HEK293T (cell line): ENCODE measurements around the gene SLMAP.

Experiments
- CTCF ChIA-PET: fragments of 350-600 bp; formaldehyde crosslinking; extraction: SDS; loops from one replicate; lab custom pipeline; 2021; ENCODE audit warnings: antibody characterized with exemption, inconsistent platforms; lab: Yijun Ruan, JAX
- POLR2A ChIA-PET: fragments of 350-600 bp; formaldehyde crosslinking; extraction: SDS; loops from one replicate; lab custom pipeline; 2020; ENCODE audit warnings: antibody characterized with exemption, inconsistent platforms; lab: Yijun Ruan, JAX
- DNase-seq: peaks from one replicate; pipeline ENCODE4 v3.0.0; 2012; ENCODE audit warnings: mixed read lengths; ENCODE audit errors: extremely low spot score
- ARNT ChIP-seq: fragments of 450-650 bp; IDR thresholded peaks from 2 replicates; pipeline ENCODE4 v1.6.1; 2017; ENCODE audit warnings: mild to moderate bottlenecking
- BHLHE40 ChIP-seq: fragments of 450-650 bp; IDR thresholded peaks from 2 replicates; pipeline ENCODE4 v1.6.1; 2016; ENCODE audit warnings: mild to moderate bottlenecking, moderate library complexity, borderline replicate concordance
- CTBP1 ChIP-seq: fragments of 450-650 bp; IDR thresholded peaks from 2 replicates; pipeline ENCODE4 v1.6.1; 2016; ENCODE audit warnings: borderline replicate concordance
- ELF4 ChIP-seq: fragments of 450-650 bp; IDR thresholded peaks from 2 replicates; pipeline ENCODE4 v1.6.1; 2017; ENCODE audit warnings: antibody characterized with exemption
- FOXA1 ChIP-seq: fragments of 450-650 bp; IDR thresholded peaks from 2 replicates; pipeline ENCODE4 v1.6.1; 2016; ENCODE audit warnings: mild to moderate bottlenecking
- FOXK2 ChIP-seq: fragments of 450-650 bp; IDR thresholded peaks from 2 replicates; pipeline ENCODE4 v1.6.1; 2016; ENCODE audit warnings: mild to moderate bottlenecking
- FOXM1 ChIP-seq: fragments of 450-650 bp; IDR thresholded peaks from 2 replicates; pipeline ENCODE4 v1.6.1; 2017; ENCODE audit warnings: mild to moderate bottlenecking, borderline replicate concordance
- HDGF ChIP-seq: fragments of 450-650 bp; IDR thresholded peaks from 2 replicates; pipeline ENCODE4 v1.6.1; 2017; ENCODE audit warnings: antibody characterized with exemption, borderline replicate concordance
- L3MBTL2 ChIP-seq: fragments of 450-650 bp; conservative IDR thresholded peaks from 2 replicates; pipeline ENCODE4 v1.6.1; 2016; ENCODE audit warnings: mild to moderate bottlenecking
- LEF1 ChIP-seq: fragments of 450-650 bp; IDR thresholded peaks from 2 replicates; pipeline ENCODE4 v1.6.1; 2017; ENCODE audit warnings: mild to moderate bottlenecking, borderline replicate concordance
- NFRKB ChIP-seq: fragments of 450-650 bp; IDR thresholded peaks from 2 replicates; pipeline ENCODE4 v1.6.1; 2016; ENCODE audit warnings: mild to moderate bottlenecking, moderate library complexity
- PKNOX1 ChIP-seq: fragments of 450-650 bp; IDR thresholded peaks from 2 replicates; pipeline ENCODE4 v1.6.1; 2016
- SP1 ChIP-seq: fragments of 450-650 bp; IDR thresholded peaks from 2 replicates; pipeline ENCODE4 v1.6.1; 2017
- SUZ12 ChIP-seq: fragments of 450-650 bp; IDR thresholded peaks from 2 replicates; pipeline ENCODE4 v1.6.1; 2016; ENCODE audit warnings: mild to moderate bottlenecking
- TARDBP ChIP-seq: fragments of 450-650 bp; IDR thresholded peaks from 2 replicates; pipeline ENCODE4 v1.6.1; 2016
- ZNF384 ChIP-seq: fragments of 450-650 bp; IDR thresholded peaks from 2 replicates; pipeline ENCODE4 v1.6.1; 2016

SLMAP gene

GRCh38 chr3:57726397-57726796 lies 29.7 kb upstream of the SLMAP start:
- POLR2A ChIA-PET: no interaction called here
- CTCF ChIA-PET: no interaction called here
- TF ChIP-seq NFRKB (no peak), ZNF384 (no peak), ARNT (no peak), TARDBP (no peak), SP1 (no peak), FOXM1 (no peak), SUZ12 (no peak), PKNOX1 (no peak), FOXK2 (no peak), HDGF (no peak), ELF4 (no peak), CTBP1 (no peak), BHLHE40 (no peak), FOXA1 (no peak)
- no peak for DNase-seq

- TF ChIP-seq ELF4 (no peak), BHLHE40 (no peak), FOXM1 (no peak), ARNT (no peak), LEF1 (no peak)
- no peak for DNase-seq
- ChIA-PET POLR2A (no interaction called here), CTCF (interaction anchor here (0.6 kb wide), 1 partner anchor 130 kb away, joined by 3 read pairs; no protein-coding TSS in a partner anchor)
These were observed 29.0 kb upstream of the SLMAP start for GRCh38 chr3:57727106-57727505.

GRCh38 chr3:57729334-57730045 lies 26.6 kb upstream of the SLMAP start:
- ChIA-PET CTCF (interaction anchor here (0.6 kb wide), 1 partner anchor 438 kb away, joined by 5 read pairs; no protein-coding TSS in a partner anchor), POLR2A (no interaction called here)
- no peak for DNase-seq
- TF ChIP-seq BHLHE40 (no peak), ARNT (no peak), FOXA1 (no peak), HDGF (no peak), TARDBP (no peak), SP1 (no peak)

- CTCF ChIA-PET: no interaction called here
- POLR2A ChIA-PET: no interaction called here
- no peak for TF ChIP-seq ELF4
- TF ChIP-seq LEF1: no peak
- TF ChIP-seq FOXA1: no peak
- TF ChIP-seq FOXM1: no peak
- no peak for TF ChIP-seq FOXK2
- no peak for TF ChIP-seq TARDBP
- no peak for TF ChIP-seq SUZ12
- TF ChIP-seq PKNOX1: no peak
- no peak for DNase-seq
These were observed 25.4 kb upstream of the SLMAP start for GRCh38 chr3:57730682-57731081.

- POLR2A ChIA-PET: no interaction called here
- no peak for DNase-seq
- TF ChIP-seq FOXA1 (no peak), ARNT (no peak), SP1 (no peak), LEF1 (no peak), CTBP1 (no peak), SUZ12 (no peak), FOXK2 (no peak), ZNF384 (no peak), TARDBP (no peak), BHLHE40 (no peak), L3MBTL2 (no peak), HDGF (no peak), NFRKB (no peak), PKNOX1 (no peak), ELF4 (no peak), FOXM1 (no peak)
- CTCF ChIA-PET: no interaction called here
These were observed 24.8 kb upstream of the SLMAP start for GRCh38 chr3:57731311-57731710.

GRCh38 chr3:57733790-57734189 lies 22.3 kb upstream of the SLMAP start:
- POLR2A ChIA-PET: no interaction called here
- no peak for TF ChIP-seq TARDBP
- no peak for TF ChIP-seq BHLHE40
- TF ChIP-seq SUZ12: no peak
- no peak for TF ChIP-seq NFRKB
- TF ChIP-seq L3MBTL2: no peak
- TF ChIP-seq CTBP1: no peak
- TF ChIP-seq FOXA1: no peak
- no peak for TF ChIP-seq ELF4
- TF ChIP-seq HDGF: no peak
- TF ChIP-seq LEF1: no peak
- TF ChIP-seq PKNOX1: no peak
- TF ChIP-seq FOXK2: no peak
- no peak for TF ChIP-seq FOXM1
- TF ChIP-seq ZNF384: no peak
- CTCF ChIA-PET: no interaction called here
- DNase-seq: no peak
